H9 (cell line): Measurements from ENCODE around the gene CPSF4L. TPM values are rescaled to one million over a fixed set of nuclear protein-coding genes. Genes with fewer than 3 reads are reported as not detected.

Experiments used
- DNase-seq: peaks from one replicate; pipeline ENCODE4 v3.0.0-alpha.2; 2017
- H2AFZ ChIP-seq: one replicate; pipeline ENCODE4 v1.6.1; 2013; ENCODE audit warnings: mild to moderate bottlenecking, low read length, control low read depth, moderate library complexity
- H2AK5ac ChIP-seq: 2 replicates; pipeline ENCODE4 v1.6.1; 2013; ENCODE audit warnings: low read length, control low read depth, mixed read lengths; ENCODE audit not compliant: insufficient read length
- H2BK120ac ChIP-seq: one replicate; pipeline ENCODE4 v1.6.1; 2013; ENCODE audit warnings: low read depth, mild to moderate bottlenecking, low read length, control low read depth, inconsistent platforms; ENCODE audit not compliant: poor library complexity, severe bottlenecking
- H2BK12ac ChIP-seq: 2 replicates; pipeline ENCODE4 v1.6.1; 2013; ENCODE audit warnings: low read length, control low read depth, mixed read lengths, low read depth; ENCODE audit not compliant: insufficient read length
- H2BK15ac ChIP-seq: 2 replicates; pipeline ENCODE4 v1.6.1; 2013; ENCODE audit warnings: low read depth, low read length, control low read depth
- H2BK20ac ChIP-seq: one replicate; pipeline ENCODE4 v1.6.1; 2013; ENCODE audit warnings: low read depth, mild to moderate bottlenecking, low read length, control low read depth, inconsistent platforms; ENCODE audit not compliant: poor library complexity, severe bottlenecking
- H2BK5ac ChIP-seq: 2 replicates; pipeline ENCODE4 v1.6.1; 2013; ENCODE audit warnings: low read length, control low read depth, mixed read lengths; ENCODE audit not compliant: insufficient read length
- H3K14ac ChIP-seq: 2 replicates; pipeline ENCODE4 v1.6.1; 2013; ENCODE audit warnings: low read length, control low read depth; ENCODE audit not compliant: insufficient read depth
- H3K18ac ChIP-seq: 2 replicates; pipeline ENCODE4 v1.6.1; 2013; ENCODE audit warnings: low read depth, mild to moderate bottlenecking, mixed read lengths, low read length, control low read depth; ENCODE audit not compliant: insufficient read length
- H3K23ac ChIP-seq: 2 replicates; pipeline ENCODE4 v1.6.1; 2013; ENCODE audit warnings: low read length, control low read depth, mixed read lengths, low read depth; ENCODE audit not compliant: insufficient read length
- H3K23me2 ChIP-seq: 2 replicates; pipeline ENCODE4 v1.6.1; 2013; ENCODE audit warnings: low read depth, mild to moderate bottlenecking, mixed read lengths, low read length, control low read depth; ENCODE audit not compliant: insufficient read length, poor library complexity, severe bottlenecking
- H3K27ac ChIP-seq: 2 replicates; pipeline ENCODE4 v1.5.1; 2013; ENCODE audit warnings: low read length, control low read depth, mixed read lengths, low read depth; ENCODE audit not compliant: insufficient read length
- H3K27me3 ChIP-seq: 2 replicates; pipeline ENCODE4 v1.6.1; 2013; ENCODE audit warnings: low read length, control low read depth, inconsistent platforms; ENCODE audit not compliant: insufficient read depth
- H3K4ac ChIP-seq: 2 replicates; pipeline ENCODE4 v1.6.1; 2013; ENCODE audit warnings: low read depth, mild to moderate bottlenecking, control low read depth, inconsistent platforms, low read length, moderate library complexity
- H3K4me1 ChIP-seq: 2 replicates; pipeline ENCODE4 v1.6.1; 2013; ENCODE audit warnings: low read length, control low read depth, inconsistent platforms; ENCODE audit not compliant: insufficient read depth
- H3K4me2 ChIP-seq: 2 replicates; pipeline ENCODE4 v1.6.1; 2013; ENCODE audit warnings: low read length, control low read depth, mixed read lengths; ENCODE audit not compliant: insufficient read length, insufficient read depth
- H3K56ac ChIP-seq: 2 replicates; pipeline ENCODE4 v1.6.1; 2013; ENCODE audit warnings: low read depth, mild to moderate bottlenecking, mixed read lengths, low read length, control low read depth; ENCODE audit not compliant: insufficient read length
- H3K79me1 ChIP-seq: 2 replicates; pipeline ENCODE4 v1.6.1; 2013; ENCODE audit warnings: low read depth, mild to moderate bottlenecking, moderate library complexity, low read length, control low read depth, inconsistent platforms; ENCODE audit not compliant: insufficient read depth, poor library complexity, severe bottlenecking
- H3K79me2 ChIP-seq: 2 replicates; pipeline ENCODE4 v1.6.1; 2013; ENCODE audit warnings: low read length, control low read depth, inconsistent platforms; ENCODE audit not compliant: insufficient read depth
- H3K9ac ChIP-seq: 2 replicates; pipeline ENCODE4 v1.6.1; 2013; ENCODE audit warnings: low read length, control low read depth, mixed read lengths; ENCODE audit not compliant: insufficient read length; ENCODE audit errors: extremely low read depth
- H3K9me3 ChIP-seq: one replicate; pipeline ENCODE4 v1.6.1; 2013; ENCODE audit warnings: low read depth, low read length, inconsistent platforms; ENCODE audit not compliant: control insufficient read depth
- H3T11ph ChIP-seq: one replicate; pipeline ENCODE4 v1.6.1; 2013; ENCODE audit warnings: mild to moderate bottlenecking, low read length, control low read depth, inconsistent platforms
- H4K20me1 ChIP-seq: one replicate; pipeline ENCODE4 v1.6.1; 2013; ENCODE audit not compliant: control insufficient read depth, insufficient read length, insufficient read depth
- H4K5ac ChIP-seq: 2 replicates; pipeline ENCODE4 v1.6.1; 2013; ENCODE audit warnings: low read depth, mild to moderate bottlenecking, mixed read lengths, low read length, control low read depth; ENCODE audit not compliant: insufficient read length
- H4K8ac ChIP-seq: replicated peaks from 2 replicates; pipeline ENCODE4 v1.6.1; 2013; ENCODE audit warnings: low read length, control low read depth, mixed read lengths, low read depth; ENCODE audit not compliant: insufficient read length
- H4K91ac ChIP-seq: 2 replicates; pipeline ENCODE4 v1.6.1; 2013; ENCODE audit warnings: low read depth, mild to moderate bottlenecking, moderate library complexity, mixed read lengths, low read length, control low read depth; ENCODE audit not compliant: insufficient read length
- H3K27ac Mint-ChIP-seq, 3 experiments: 2 replicates in 2 of 3; 3 replicates in 1 of 3; pipeline ENCODE4 v1.8.0; 2020 to 2021; ENCODE audit warnings: mixed read lengths in 3 of 3, mild to moderate bottlenecking in 1 of 3, moderate library complexity in 1 of 3
- H3K27me3 Mint-ChIP-seq: 2 replicates; pipeline ENCODE4 v1.8.0; 2021; ENCODE audit warnings: low read depth, mild to moderate bottlenecking, moderate library complexity, mixed read lengths
- H3K36me3 Mint-ChIP-seq, 3 experiments: 2 replicates in 2 of 3; 3 replicates in 1 of 3; pipeline ENCODE4 v1.8.0; 2020 to 2021; ENCODE audit warnings: low read depth in 3 of 3, mixed read lengths in 3 of 3; ENCODE audit not compliant: insufficient read depth in 1 of 3
- H3K4me1 Mint-ChIP-seq, 2 experiments: 2 replicates each; pipeline ENCODE4 v1.8.0; 2020; ENCODE audit warnings: mixed read lengths in 2 of 2
- H3K4me3 Mint-ChIP-seq, 2 experiments: 2 replicates in 1 of 2; 3 replicates in 1 of 2; pipeline ENCODE4 v1.8.0; 2020 to 2021; ENCODE audit warnings: mild to moderate bottlenecking in 2 of 2, mixed read lengths in 2 of 2, moderate library complexity in 1 of 2
- H3K9me3 Mint-ChIP-seq, 2 experiments: 2 replicates in 1 of 2; 3 replicates in 1 of 2; pipeline ENCODE4 v1.8.0; 2020; ENCODE audit warnings: mild to moderate bottlenecking in 2 of 2, mixed read lengths in 2 of 2, moderate library complexity in 1 of 2
- WGBS: extraction: QIAGEN DNeasy Blood & Tissue Kit; methylation state at CpG from one replicate; pipeline ENCODE4 v1.1.7; 2013; ENCODE audit warnings: missing lambda C conversion rate, low lambda C conversion rate, mixed read lengths; ENCODE audit not compliant: insufficient read length; ENCODE audit errors: extremely low coverage; 5-methylcytosine and 5-hydroxymethylcytosine counted together
- total RNA-seq: library from RNA; stranded (reverse); gene quantifications from 2 replicates; pipeline ENCODE4 v1.2.1, GENCODE V29; 2021
- TF ChIP-seq, protein P1 (sequence below): fragments of 200-600 bp; sonication (generic); conservative IDR thresholded peaks from 3 replicates; pipeline ENCODE4 v1.8.0; 2021; ENCODE audit warnings: antibody characterized with exemption, mild to moderate bottlenecking

Gene CPSF4L
- total RNA-seq, 1 experiment from 2014 or later, result not detected

DNA sequence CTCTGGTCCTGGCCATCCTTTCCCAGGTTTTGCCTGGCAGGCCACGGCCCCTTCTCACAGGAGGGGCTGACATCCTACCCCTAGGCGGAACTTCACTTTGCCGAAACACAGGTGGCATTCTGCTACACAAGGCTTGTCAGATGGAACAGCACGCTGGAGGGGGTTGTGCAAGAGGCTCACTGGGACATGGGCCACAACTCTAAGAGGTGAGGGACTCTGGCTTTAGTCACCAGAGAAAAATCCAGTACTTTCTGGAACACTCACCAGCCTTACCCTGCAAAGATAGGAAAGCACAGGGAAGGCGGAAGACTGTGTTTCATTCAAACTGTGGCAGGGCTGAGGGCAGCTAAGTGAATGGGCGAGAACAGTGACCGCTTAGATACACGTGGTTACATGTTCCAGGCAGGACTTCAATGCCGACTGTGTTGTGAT, 31.8 kb upstream of the CPSF4L start:
- no peak overlapping the region for H3K56ac ChIP-seq
- H2BK20ac ChIP-seq, result no peak overlapping the region
- H4K8ac ChIP-seq, result no peak overlapping the region
- no peak overlapping the region for H3K27ac ChIP-seq
- Mint-ChIP-seq H3K36me3 (no peaks in the 10 kb centered on the region), H3K27ac (peak overlapping the region in 1 of 3 experiments; percentile 8; a peak in 1 of 7 replicates), H3K9me3 (no peaks in the 10 kb centered on the region), H3K4me3 (no peak overlapping the region), H3K27me3 (no peaks in the 10 kb centered on the region), H3K4me1 (peaks cover 18 to 27% of the 10 kb centered on the region in 2 experiments)
- H3K79me2 ChIP-seq, result no peaks in the 10 kb centered on the region
- no peaks in the 10 kb centered on the region for H4K20me1 ChIP-seq
- no peak overlapping the region for H3K4ac ChIP-seq
- H2BK15ac ChIP-seq, result no peak overlapping the region
- no peaks in the 10 kb centered on the region for H3K79me1 ChIP-seq
- no peaks in the 10 kb centered on the region for H3K4me1 ChIP-seq
- no peaks in the 10 kb centered on the region for H3K9me3 ChIP-seq
- TF ChIP-seq, protein P1, sequence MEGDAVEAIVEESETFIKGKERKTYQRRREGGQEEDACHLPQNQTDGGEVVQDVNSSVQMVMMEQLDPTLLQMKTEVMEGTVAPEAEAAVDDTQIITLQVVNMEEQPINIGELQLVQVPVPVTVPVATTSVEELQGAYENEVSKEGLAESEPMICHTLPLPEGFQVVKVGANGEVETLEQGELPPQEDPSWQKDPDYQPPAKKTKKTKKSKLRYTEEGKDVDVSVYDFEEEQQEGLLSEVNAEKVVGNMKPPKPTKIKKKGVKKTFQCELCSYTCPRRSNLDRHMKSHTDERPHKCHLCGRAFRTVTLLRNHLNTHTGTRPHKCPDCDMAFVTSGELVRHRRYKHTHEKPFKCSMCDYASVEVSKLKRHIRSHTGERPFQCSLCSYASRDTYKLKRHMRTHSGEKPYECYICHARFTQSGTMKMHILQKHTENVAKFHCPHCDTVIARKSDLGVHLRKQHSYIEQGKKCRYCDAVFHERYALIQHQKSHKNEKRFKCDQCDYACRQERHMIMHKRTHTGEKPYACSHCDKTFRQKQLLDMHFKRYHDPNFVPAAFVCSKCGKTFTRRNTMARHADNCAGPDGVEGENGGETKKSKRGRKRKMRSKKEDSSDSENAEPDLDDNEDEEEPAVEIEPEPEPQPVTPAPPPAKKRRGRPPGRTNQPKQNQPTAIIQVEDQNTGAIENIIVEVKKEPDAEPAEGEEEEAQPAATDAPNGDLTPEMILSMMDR, result no peak
- no peak overlapping the region for H3T11ph ChIP-seq
- H2AFZ ChIP-seq, result no peak overlapping the region
- no peak overlapping the region for H2BK12ac ChIP-seq
- H2BK120ac ChIP-seq, result no peak overlapping the region
- no peak for DNase-seq
- H3K18ac ChIP-seq, result no peak overlapping the region
- no peak overlapping the region for H3K23ac ChIP-seq
- no peak overlapping the region for H2AK5ac ChIP-seq
- no CpG with 5 or more reads among the region's 9 CpGs for whole genome bisulfite sequencing
- no peak overlapping the region for H3K9ac ChIP-seq
- H2BK5ac ChIP-seq, result no peak overlapping the region
- no peak overlapping the region for H3K14ac ChIP-seq
- H3K4me2 ChIP-seq, result no peak overlapping the region
- H3K27me3 ChIP-seq, result no peaks in the 10 kb centered on the region
- no peak overlapping the region for H4K5ac ChIP-seq
- no peak overlapping the region for H4K91ac ChIP-seq
- no peaks in the 10 kb centered on the region for H3K23me2 ChIP-seq
